H9 (cell line): ENCODE results near the gene OVOL3. TPM values are rescaled to one million over a fixed set of nuclear protein-coding genes. Genes with fewer than 3 reads are reported as not detected.
A peak's percentile ranks its signal among the peaks of the same experiment; 100 is the strongest.

Experiments
- DNase-seq: peaks from one replicate; pipeline ENCODE4 v3.0.0-alpha.2; 2017
- H2AFZ ChIP-seq: one replicate; pipeline ENCODE4 v1.6.1; 2013; ENCODE audit warnings: mild to moderate bottlenecking, low read length, control low read depth, moderate library complexity
- H2AK5ac ChIP-seq: 2 replicates; pipeline ENCODE4 v1.6.1; 2013; ENCODE audit warnings: low read length, control low read depth, mixed read lengths; ENCODE audit not compliant: insufficient read length
- H2BK120ac ChIP-seq: one replicate; pipeline ENCODE4 v1.6.1; 2013; ENCODE audit warnings: low read depth, mild to moderate bottlenecking, low read length, control low read depth, inconsistent platforms; ENCODE audit not compliant: poor library complexity, severe bottlenecking
- H2BK12ac ChIP-seq: 2 replicates; pipeline ENCODE4 v1.6.1; 2013; ENCODE audit warnings: low read length, control low read depth, mixed read lengths, low read depth; ENCODE audit not compliant: insufficient read length
- H2BK15ac ChIP-seq: 2 replicates; pipeline ENCODE4 v1.6.1; 2013; ENCODE audit warnings: low read depth, low read length, control low read depth
- H2BK20ac ChIP-seq: one replicate; pipeline ENCODE4 v1.6.1; 2013; ENCODE audit warnings: low read depth, mild to moderate bottlenecking, low read length, control low read depth, inconsistent platforms; ENCODE audit not compliant: poor library complexity, severe bottlenecking
- H2BK5ac ChIP-seq: 2 replicates; pipeline ENCODE4 v1.6.1; 2013; ENCODE audit warnings: low read length, control low read depth, mixed read lengths; ENCODE audit not compliant: insufficient read length
- H3K14ac ChIP-seq: 2 replicates; pipeline ENCODE4 v1.6.1; 2013; ENCODE audit warnings: low read length, control low read depth; ENCODE audit not compliant: insufficient read depth
- H3K18ac ChIP-seq: 2 replicates; pipeline ENCODE4 v1.6.1; 2013; ENCODE audit warnings: low read depth, mild to moderate bottlenecking, mixed read lengths, low read length, control low read depth; ENCODE audit not compliant: insufficient read length
- H3K23ac ChIP-seq: 2 replicates; pipeline ENCODE4 v1.6.1; 2013; ENCODE audit warnings: low read length, control low read depth, mixed read lengths, low read depth; ENCODE audit not compliant: insufficient read length
- H3K23me2 ChIP-seq: 2 replicates; pipeline ENCODE4 v1.6.1; 2013; ENCODE audit warnings: low read depth, mild to moderate bottlenecking, mixed read lengths, low read length, control low read depth; ENCODE audit not compliant: insufficient read length, poor library complexity, severe bottlenecking
- H3K27ac ChIP-seq: 2 replicates; pipeline ENCODE4 v1.5.1; 2013; ENCODE audit warnings: low read length, control low read depth, mixed read lengths, low read depth; ENCODE audit not compliant: insufficient read length
- H3K27me3 ChIP-seq: 2 replicates; pipeline ENCODE4 v1.6.1; 2013; ENCODE audit warnings: low read length, control low read depth, inconsistent platforms; ENCODE audit not compliant: insufficient read depth
- H3K4ac ChIP-seq: 2 replicates; pipeline ENCODE4 v1.6.1; 2013; ENCODE audit warnings: low read depth, mild to moderate bottlenecking, control low read depth, inconsistent platforms, low read length, moderate library complexity
- H3K4me1 ChIP-seq: 2 replicates; pipeline ENCODE4 v1.6.1; 2013; ENCODE audit warnings: low read length, control low read depth, inconsistent platforms; ENCODE audit not compliant: insufficient read depth
- H3K4me2 ChIP-seq: 2 replicates; pipeline ENCODE4 v1.6.1; 2013; ENCODE audit warnings: low read length, control low read depth, mixed read lengths; ENCODE audit not compliant: insufficient read length, insufficient read depth
- H3K56ac ChIP-seq: 2 replicates; pipeline ENCODE4 v1.6.1; 2013; ENCODE audit warnings: low read depth, mild to moderate bottlenecking, mixed read lengths, low read length, control low read depth; ENCODE audit not compliant: insufficient read length
- H3K79me1 ChIP-seq: 2 replicates; pipeline ENCODE4 v1.6.1; 2013; ENCODE audit warnings: low read depth, mild to moderate bottlenecking, moderate library complexity, low read length, control low read depth, inconsistent platforms; ENCODE audit not compliant: insufficient read depth, poor library complexity, severe bottlenecking
- H3K79me2 ChIP-seq: 2 replicates; pipeline ENCODE4 v1.6.1; 2013; ENCODE audit warnings: low read length, control low read depth, inconsistent platforms; ENCODE audit not compliant: insufficient read depth
- H3K9ac ChIP-seq: 2 replicates; pipeline ENCODE4 v1.6.1; 2013; ENCODE audit warnings: low read length, control low read depth, mixed read lengths; ENCODE audit not compliant: insufficient read length; ENCODE audit errors: extremely low read depth
- H3K9me3 ChIP-seq: one replicate; pipeline ENCODE4 v1.6.1; 2013; ENCODE audit warnings: low read depth, low read length, inconsistent platforms; ENCODE audit not compliant: control insufficient read depth
- H3T11ph ChIP-seq: one replicate; pipeline ENCODE4 v1.6.1; 2013; ENCODE audit warnings: mild to moderate bottlenecking, low read length, control low read depth, inconsistent platforms
- H4K20me1 ChIP-seq: one replicate; pipeline ENCODE4 v1.6.1; 2013; ENCODE audit not compliant: control insufficient read depth, insufficient read length, insufficient read depth
- H4K5ac ChIP-seq: 2 replicates; pipeline ENCODE4 v1.6.1; 2013; ENCODE audit warnings: low read depth, mild to moderate bottlenecking, mixed read lengths, low read length, control low read depth; ENCODE audit not compliant: insufficient read length
- H4K8ac ChIP-seq: replicated peaks from 2 replicates; pipeline ENCODE4 v1.6.1; 2013; ENCODE audit warnings: low read length, control low read depth, mixed read lengths, low read depth; ENCODE audit not compliant: insufficient read length
- H4K91ac ChIP-seq: 2 replicates; pipeline ENCODE4 v1.6.1; 2013; ENCODE audit warnings: low read depth, mild to moderate bottlenecking, moderate library complexity, mixed read lengths, low read length, control low read depth; ENCODE audit not compliant: insufficient read length
- H3K27ac Mint-ChIP-seq, 3 experiments: 2 replicates in 2 of 3; 3 replicates in 1 of 3; pipeline ENCODE4 v1.8.0; 2020 to 2021; ENCODE audit warnings: mixed read lengths in 3 of 3, mild to moderate bottlenecking in 1 of 3, moderate library complexity in 1 of 3
- H3K27me3 Mint-ChIP-seq: 2 replicates; pipeline ENCODE4 v1.8.0; 2021; ENCODE audit warnings: low read depth, mild to moderate bottlenecking, moderate library complexity, mixed read lengths
- H3K36me3 Mint-ChIP-seq, 3 experiments: 2 replicates in 2 of 3; 3 replicates in 1 of 3; pipeline ENCODE4 v1.8.0; 2020 to 2021; ENCODE audit warnings: low read depth in 3 of 3, mixed read lengths in 3 of 3; ENCODE audit not compliant: insufficient read depth in 1 of 3
- H3K4me1 Mint-ChIP-seq, 2 experiments: 2 replicates each; pipeline ENCODE4 v1.8.0; 2020; ENCODE audit warnings: mixed read lengths in 2 of 2
- H3K4me3 Mint-ChIP-seq, 2 experiments: 2 replicates in 1 of 2; 3 replicates in 1 of 2; pipeline ENCODE4 v1.8.0; 2020 to 2021; ENCODE audit warnings: mild to moderate bottlenecking in 2 of 2, mixed read lengths in 2 of 2, moderate library complexity in 1 of 2
- H3K9me3 Mint-ChIP-seq, 2 experiments: 2 replicates in 1 of 2; 3 replicates in 1 of 2; pipeline ENCODE4 v1.8.0; 2020; ENCODE audit warnings: mild to moderate bottlenecking in 2 of 2, mixed read lengths in 2 of 2, moderate library complexity in 1 of 2
- CTCF ChIP-seq: fragments of 200-600 bp; sonication (generic); conservative IDR thresholded peaks from 3 replicates; pipeline ENCODE4 v1.8.0; 2021; ENCODE audit warnings: antibody characterized with exemption, mild to moderate bottlenecking
- WGBS: extraction: QIAGEN DNeasy Blood & Tissue Kit; methylation state at CpG from one replicate; pipeline ENCODE4 v1.1.7; 2013; ENCODE audit warnings: missing lambda C conversion rate, low lambda C conversion rate, mixed read lengths; ENCODE audit not compliant: insufficient read length; ENCODE audit errors: extremely low coverage; 5-methylcytosine and 5-hydroxymethylcytosine counted together
- total RNA-seq: library from RNA; stranded (reverse); gene quantifications from 2 replicates; pipeline ENCODE4 v1.2.1, GENCODE V29; 2021

The OVOL3 gene
- total RNA-seq, 1 experiment from 2014 or later: not detected

- H3K23ac ChIP-seq: no peak overlapping the region
- no peaks in the 10 kb centered on the region for H3K27me3 ChIP-seq
- no peak overlapping the region for H4K8ac ChIP-seq
- Mint-ChIP-seq H3K27me3 (peaks cover 2% of the 10 kb centered on the region; the same call in 1 of the 2 replicates), H3K36me3 (peaks cover 4 to 12% (median 9%) of the 10 kb centered on the region in 3 experiments; a peak in 6 of 7 replicates), H3K4me3 (peak overlapping the region in 1 of 2 experiments; percentile 60; a peak in 1 of 5 replicates), H3K9me3 (no peaks in the 10 kb centered on the region; a peak in 2 of 5 replicates), H3K27ac (peak overlapping the region; percentile 25 to 90 (median 67); a peak in 5 of 7 replicates), H3K4me1 (peaks cover 15 to 19% of the 10 kb centered on the region in 2 experiments)
- H2BK120ac ChIP-seq: no peak overlapping the region
- no peak overlapping the region for H2AFZ ChIP-seq
- H3K4ac ChIP-seq: no peak overlapping the region
- no peak overlapping the region for H3K14ac ChIP-seq
- no peaks in the 10 kb centered on the region for H3K9me3 ChIP-seq
- no CpG with 5 or more reads among the region's 12 CpGs for WGBS
- no peak overlapping the region for H3K9ac ChIP-seq
- no peak overlapping the region for H3K4me2 ChIP-seq
- H4K91ac ChIP-seq: no peak overlapping the region
- H2BK5ac ChIP-seq: no peak overlapping the region
- no peaks in the 10 kb centered on the region for H3K4me1 ChIP-seq
- no peak overlapping the region for H2AK5ac ChIP-seq
- H3K27ac ChIP-seq: no peak overlapping the region
- no peak for TF ChIP-seq CTCF
- no peak overlapping the region for H2BK20ac ChIP-seq
- H3K18ac ChIP-seq: no peak overlapping the region
- H3T11ph ChIP-seq: no peak overlapping the region
- H3K79me1 ChIP-seq: no peaks in the 10 kb centered on the region
- H2BK15ac ChIP-seq: no peak overlapping the region
- H3K23me2 ChIP-seq: peaks cover 4% of the 10 kb centered on the region
- H4K20me1 ChIP-seq: no peaks in the 10 kb centered on the region
- no peak for DNase-seq
- H2BK12ac ChIP-seq: no peak overlapping the region
- no peak overlapping the region for H4K5ac ChIP-seq
- no peak overlapping the region for H3K56ac ChIP-seq
- no peaks in the 10 kb centered on the region for H3K79me2 ChIP-seq
Observed at GRCh38 chr19:36136964-36137686, 26.2 kb downstream of the OVOL3 start.
